ENCODE data around the gene CCDC71L. TPM values are rescaled to one million over a fixed set of nuclear protein-coding genes. Genes with fewer than 3 reads are reported as not detected.

The CCDC71L gene
- total and polyA plus RNA-seq, 4 donors, result 7.4 to 16.6 (median 12.3) TPM

DNA sequence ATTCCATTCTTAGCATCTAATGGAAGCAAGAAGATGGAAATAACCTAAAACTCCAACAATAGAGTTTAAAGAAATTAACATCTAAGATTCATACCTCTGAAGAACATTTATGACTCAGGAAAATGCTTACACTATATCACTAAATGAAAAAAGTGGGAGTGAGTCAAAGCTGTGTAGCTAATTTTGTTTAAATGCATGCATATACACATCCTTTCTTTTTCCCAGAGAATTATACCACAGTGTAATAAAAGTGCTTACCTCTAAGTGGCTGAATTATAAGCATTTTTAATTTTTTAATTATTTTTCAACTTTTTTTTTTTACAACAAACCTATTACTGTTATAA, 44.3 kb downstream of the CCDC71L start:
- no peak for DNase-seq (ENCODE audit: low spot score)
- TF ChIP-seq, protein P1, sequence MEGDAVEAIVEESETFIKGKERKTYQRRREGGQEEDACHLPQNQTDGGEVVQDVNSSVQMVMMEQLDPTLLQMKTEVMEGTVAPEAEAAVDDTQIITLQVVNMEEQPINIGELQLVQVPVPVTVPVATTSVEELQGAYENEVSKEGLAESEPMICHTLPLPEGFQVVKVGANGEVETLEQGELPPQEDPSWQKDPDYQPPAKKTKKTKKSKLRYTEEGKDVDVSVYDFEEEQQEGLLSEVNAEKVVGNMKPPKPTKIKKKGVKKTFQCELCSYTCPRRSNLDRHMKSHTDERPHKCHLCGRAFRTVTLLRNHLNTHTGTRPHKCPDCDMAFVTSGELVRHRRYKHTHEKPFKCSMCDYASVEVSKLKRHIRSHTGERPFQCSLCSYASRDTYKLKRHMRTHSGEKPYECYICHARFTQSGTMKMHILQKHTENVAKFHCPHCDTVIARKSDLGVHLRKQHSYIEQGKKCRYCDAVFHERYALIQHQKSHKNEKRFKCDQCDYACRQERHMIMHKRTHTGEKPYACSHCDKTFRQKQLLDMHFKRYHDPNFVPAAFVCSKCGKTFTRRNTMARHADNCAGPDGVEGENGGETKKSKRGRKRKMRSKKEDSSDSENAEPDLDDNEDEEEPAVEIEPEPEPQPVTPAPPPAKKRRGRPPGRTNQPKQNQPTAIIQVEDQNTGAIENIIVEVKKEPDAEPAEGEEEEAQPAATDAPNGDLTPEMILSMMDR (IDR thresholded peaks at IDR 0.05; ENCODE audit: low read depth, low read length, missing input control), result no peak
- TF ChIP-seq EGR1 (IDR thresholded peaks at IDR 0.05; ENCODE audit: low read depth in 2 of 2) (no peak), TAF1 (conservative IDR thresholded peaks at IDR 0.05) (no peak), REST (IDR thresholded peaks at IDR 0.05) (no peak), GABPA (IDR thresholded peaks at IDR 0.05 in 1 of 2, conservative IDR thresholded peaks at IDR 0.05 in 1 of 2) (no peak), ATF3 (IDR thresholded peaks at IDR 0.05) (no peak), HNF4A (conservative IDR thresholded peaks at IDR 0.05) (no peak), NR2F2 (IDR thresholded peaks at IDR 0.05) (no peak), MAX (IDR thresholded peaks at IDR 0.05) (no peak)
- Histone ChIP-seq H3K9ac (ENCODE audit: low read depth in 1 of 2, low read length in 2 of 2) (no peak overlapping the region), H3K9me3 (ENCODE audit: control insufficient read depth in 4 of 4, low read length in 3 of 4) (peaks cover 0 to 2% (median 0%) of the 10 kb centered on the region in 4 donors), H3K4me3 (ENCODE audit: low read depth in 1 of 3, low read length in 3 of 3) (no peak overlapping the region), H3K4me1 (ENCODE audit: control insufficient read depth in 4 of 4, insufficient read depth in 4 of 4, low read length in 3 of 4) (peaks cover 2 to 8% (median 3%) of the 10 kb centered on the region in 4 donors), H3K36me3 (ENCODE audit: control insufficient read depth in 4 of 4, insufficient read depth in 3 of 4, low read depth in 1 of 4, low read length in 3 of 4) (no peaks in the 10 kb centered on the region), H3K27me3 (ENCODE audit: control insufficient read depth in 4 of 4, insufficient read depth in 4 of 4, low read length in 3 of 4) (no peaks in the 10 kb centered on the region), H3K27ac (ENCODE audit: low read depth in 1 of 2, low read length in 2 of 2) (no peak overlapping the region)

DNA sequence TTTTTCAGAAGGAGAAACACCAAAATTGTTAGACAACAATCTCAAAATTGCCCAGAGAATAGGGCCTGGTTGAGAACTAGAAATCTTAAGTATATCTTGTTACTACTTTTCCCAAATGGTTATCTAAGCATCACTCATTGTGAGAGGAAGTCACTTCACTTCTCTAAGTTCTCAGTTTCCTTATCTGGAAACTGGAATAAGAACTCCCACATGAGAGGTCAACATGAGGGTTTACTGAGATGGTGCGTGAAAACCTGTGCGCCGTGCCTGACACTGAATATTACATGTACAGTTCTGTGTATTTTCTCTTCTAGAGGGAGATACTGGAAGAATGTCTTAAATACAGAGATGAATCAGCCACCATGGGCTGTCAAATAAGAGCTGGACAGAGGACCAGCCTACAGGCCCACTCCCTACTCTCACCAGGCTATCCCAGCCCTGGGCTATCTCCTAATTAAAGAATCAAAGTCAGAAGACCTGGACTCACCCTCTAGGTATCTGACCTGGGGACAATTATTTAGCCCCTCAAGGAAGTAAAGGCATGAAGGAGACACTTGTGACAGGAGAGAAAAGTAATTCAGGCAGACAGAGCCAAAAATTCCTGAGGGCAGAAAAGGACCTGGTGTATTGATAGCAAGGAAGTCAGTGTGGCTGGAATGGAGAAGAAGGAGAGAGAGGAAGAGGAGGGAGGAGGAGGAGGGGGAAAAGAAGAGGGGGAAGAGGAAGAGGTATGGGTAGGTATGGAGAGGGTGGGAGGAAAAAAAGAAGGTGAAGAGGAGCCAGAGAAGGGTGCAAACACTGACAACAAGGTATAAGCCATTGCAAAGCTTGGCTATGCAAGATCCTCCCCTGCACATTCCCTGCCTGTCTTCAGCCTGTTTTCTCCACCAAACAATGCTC, 44.9 kb downstream of the CCDC71L start:
- DNase-seq (ENCODE audit: low spot score), result no peak
- 98% methylated on average over 3 of the region's 3 CpGs for WGBS
- no peak overlapping the region for H3K4me3 ChIP-seq (ENCODE audit: low read depth in 1 of 3, low read length in 3 of 3)
- H3K36me3 ChIP-seq (ENCODE audit: control insufficient read depth in 4 of 4, insufficient read depth in 3 of 4, low read depth in 1 of 4, low read length in 3 of 4), result no peaks in the 10 kb centered on the region
- H3K9ac ChIP-seq (ENCODE audit: low read depth in 1 of 2, low read length in 2 of 2), result no peak overlapping the region
- no peaks in the 10 kb centered on the region for H3K27me3 ChIP-seq (ENCODE audit: control insufficient read depth in 4 of 4, insufficient read depth in 4 of 4, low read length in 3 of 4)
- peaks cover 0 to 2% (median 0%) of the 10 kb centered on the region in 4 donors for H3K9me3 ChIP-seq (ENCODE audit: control insufficient read depth in 4 of 4, low read length in 3 of 4)
- peaks cover 0 to 12% (median 6%) of the 10 kb centered on the region in 4 donors for H3K4me1 ChIP-seq (ENCODE audit: control insufficient read depth in 4 of 4, insufficient read depth in 4 of 4, low read length in 3 of 4)
- no peak for TF ChIP-seq FOXA1 (IDR thresholded peaks at IDR 0.05)
- TF ChIP-seq MAX (IDR thresholded peaks at IDR 0.05), result no peak
- no peak for TF ChIP-seq EGR1 (IDR thresholded peaks at IDR 0.05; ENCODE audit: low read depth in 2 of 2)
- TF ChIP-seq GABPA (IDR thresholded peaks at IDR 0.05 in 1 of 2, conservative IDR thresholded peaks at IDR 0.05 in 1 of 2), result no peak
- no peak for TF ChIP-seq HNF4G (IDR thresholded peaks at IDR 0.05)
- TF ChIP-seq ATF3 (IDR thresholded peaks at IDR 0.05), result no peak
- no peak for TF ChIP-seq NR2F2 (IDR thresholded peaks at IDR 0.05)
- no peak for TF ChIP-seq RAD21 (IDR thresholded peaks at IDR 0.05)
- no peak for TF ChIP-seq FOXA2 (IDR thresholded peaks at IDR 0.05)
- TF ChIP-seq YY1 (IDR thresholded peaks at IDR 0.05), result no peak
- no peak for TF ChIP-seq HNF4A (conservative IDR thresholded peaks at IDR 0.05)
- no peak for TF ChIP-seq ZBTB33 (IDR thresholded peaks at IDR 0.05)
- TF ChIP-seq, protein P1 (IDR thresholded peaks at IDR 0.05; ENCODE audit: low read depth, low read length, missing input control), result no peak
- no peak overlapping the region for H3K27ac ChIP-seq (ENCODE audit: low read depth in 1 of 2, low read length in 2 of 2)
